ENCODE results near the gene RUNX1. TPM values are rescaled to one million over a fixed set of nuclear protein-coding genes. Genes with fewer than 3 reads are reported as not detected.

Gene RUNX1
- total and polyA plus RNA-seq, 2 of the 13 experiments (the other 11 are each of a cell fraction or from before 2014, with no cell fraction given) = 5.4 to 6.4 TPM

DNA sequence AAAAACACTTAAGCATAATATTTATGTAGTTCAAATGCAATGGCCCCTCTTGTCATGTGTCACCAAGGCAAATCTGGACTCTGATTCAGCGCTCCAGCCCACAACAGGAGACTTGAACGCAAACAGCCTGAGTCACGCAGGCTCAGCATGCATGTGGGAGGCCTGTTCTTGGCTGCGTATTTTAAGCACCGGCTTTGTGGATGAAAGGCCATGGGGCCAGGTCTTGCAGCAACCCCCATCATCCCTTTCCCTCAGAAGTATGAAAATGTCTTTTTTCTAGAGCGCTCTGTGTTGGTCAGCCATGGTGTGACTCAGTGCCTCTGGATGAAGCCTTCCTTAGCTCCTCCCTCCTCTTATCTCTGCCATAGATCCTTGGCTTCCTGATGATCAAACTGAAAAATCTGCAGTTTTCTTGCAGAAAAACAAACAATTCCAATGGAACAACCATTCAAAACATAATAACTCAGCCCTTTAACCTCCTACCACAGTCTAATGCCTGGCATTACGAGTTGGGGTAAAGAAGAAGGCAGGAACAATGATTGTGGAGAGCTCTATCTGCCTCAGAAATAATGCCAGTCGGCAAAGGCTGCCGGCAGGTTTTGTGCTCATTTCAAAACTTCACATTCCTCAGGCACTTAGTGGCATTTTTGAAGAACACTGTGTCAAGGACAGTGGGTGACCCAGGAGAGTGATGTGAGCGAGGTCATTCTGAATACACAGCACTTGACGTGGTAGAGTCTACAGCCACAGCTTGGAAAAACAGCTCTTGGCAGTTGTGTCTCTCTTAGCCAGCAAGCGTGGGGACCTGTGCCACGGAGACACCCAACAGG, 212.8 kb downstream of the RUNX1 start (continued):
- TF ChIP-seq SOX13 (IDR thresholded peaks at IDR 0.05) (0 out of 2 replicates have a peak, but pooled peaks have one; percentile 25), SOX13 (CRISPR knock-in tag; conservative IDR thresholded peaks at IDR 0.05 in 1 of 2, IDR thresholded peaks at IDR 0.05 in 1 of 2) (peak in 1 of 2 experiments; percentile 80; a peak in 2 of 4 replicates), MTA1 (CRISPR knock-in tag; IDR thresholded peaks at IDR 0.05; ENCODE audit: borderline replicate concordance) (no peak), ZBTB7A (CRISPR knock-in tag; IDR thresholded peaks at IDR 0.05) (no peak), CCDC6 (CRISPR knock-in tag; IDR thresholded peaks at IDR 0.05) (no peak), ZNF816 (CRISPR knock-in tag; IDR thresholded peaks at IDR 0.05; ENCODE audit: borderline replicate concordance) (no peak), SAP130 (CRISPR knock-in tag; IDR thresholded peaks at IDR 0.05; ENCODE audit: low read depth) (peak; percentile 77), SMAD3 (CRISPR knock-in tag; IDR thresholded peaks at IDR 0.05) (peak; percentile 35; the same call in 1 of the 2 replicates), ATF7-NPFF (CRISPR knock-in tag; IDR thresholded peaks at IDR 0.05; ENCODE audit: low read depth) (no peak), ZNF768 (CRISPR knock-in tag; IDR thresholded peaks at IDR 0.05) (no peak), ZNF136 (CRISPR knock-in tag; IDR thresholded peaks at IDR 0.05; ENCODE audit: low read depth) (no peak), ZNF549 (CRISPR knock-in tag; IDR thresholded peaks at IDR 0.05) (no peak), ZNF572 (CRISPR knock-in tag; IDR thresholded peaks at IDR 0.05) (no peak), PHF5A (CRISPR knock-in tag; IDR thresholded peaks at IDR 0.05; ENCODE audit: low read depth, unreplicated experiment) (no peak), KLF11 (CRISPR knock-in tag; IDR thresholded peaks at IDR 0.05) (no peak)
- TF ChIP-seq, protein P1, sequence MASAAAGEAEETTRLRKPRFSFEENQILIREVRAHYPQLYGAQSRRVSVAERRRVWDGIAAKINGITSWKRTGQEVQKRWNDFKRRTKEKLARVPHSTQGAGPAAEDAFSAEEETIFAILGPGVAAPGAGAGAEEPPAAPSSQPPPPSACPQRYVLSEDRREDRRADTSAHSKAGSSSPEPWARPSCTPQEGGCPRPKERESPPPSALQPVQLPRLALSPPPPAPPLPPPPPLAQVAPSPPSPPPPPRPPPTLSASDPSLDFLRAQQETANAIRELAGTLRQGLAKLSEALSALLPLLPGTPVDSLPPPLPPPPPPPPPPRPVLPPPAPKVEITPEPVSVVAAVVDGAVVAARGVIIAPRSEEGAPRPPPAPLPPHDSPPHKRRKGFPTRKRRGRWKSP (CRISPR knock-in tag; IDR thresholded peaks at IDR 0.05) = no peak
- TF ChIP-seq, protein P2, sequence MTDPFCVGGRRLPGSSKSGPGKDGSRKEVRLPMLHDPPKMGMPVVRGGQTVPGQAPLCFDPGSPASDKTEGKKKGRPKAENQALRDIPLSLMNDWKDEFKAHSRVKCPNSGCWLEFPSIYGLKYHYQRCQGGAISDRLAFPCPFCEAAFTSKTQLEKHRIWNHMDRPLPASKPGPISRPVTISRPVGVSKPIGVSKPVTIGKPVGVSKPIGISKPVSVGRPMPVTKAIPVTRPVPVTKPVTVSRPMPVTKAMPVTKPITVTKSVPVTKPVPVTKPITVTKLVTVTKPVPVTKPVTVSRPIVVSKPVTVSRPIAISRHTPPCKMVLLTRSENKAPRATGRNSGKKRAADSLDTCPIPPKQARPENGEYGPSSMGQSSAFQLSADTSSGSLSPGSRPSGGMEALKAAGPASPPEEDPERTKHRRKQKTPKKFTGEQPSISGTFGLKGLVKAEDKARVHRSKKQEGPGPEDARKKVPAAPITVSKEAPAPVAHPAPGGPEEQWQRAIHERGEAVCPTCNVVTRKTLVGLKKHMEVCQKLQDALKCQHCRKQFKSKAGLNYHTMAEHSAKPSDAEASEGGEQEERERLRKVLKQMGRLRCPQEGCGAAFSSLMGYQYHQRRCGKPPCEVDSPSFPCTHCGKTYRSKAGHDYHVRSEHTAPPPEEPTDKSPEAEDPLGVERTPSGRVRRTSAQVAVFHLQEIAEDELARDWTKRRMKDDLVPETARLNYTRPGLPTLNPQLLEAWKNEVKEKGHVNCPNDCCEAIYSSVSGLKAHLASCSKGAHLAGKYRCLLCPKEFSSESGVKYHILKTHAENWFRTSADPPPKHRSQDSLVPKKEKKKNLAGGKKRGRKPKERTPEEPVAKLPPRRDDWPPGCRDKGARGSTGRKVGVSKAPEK (CRISPR knock-in tag; IDR thresholded peaks at IDR 0.05; ENCODE audit: borderline replicate concordance) = no peak
- TF ChIP-seq, protein P3, sequence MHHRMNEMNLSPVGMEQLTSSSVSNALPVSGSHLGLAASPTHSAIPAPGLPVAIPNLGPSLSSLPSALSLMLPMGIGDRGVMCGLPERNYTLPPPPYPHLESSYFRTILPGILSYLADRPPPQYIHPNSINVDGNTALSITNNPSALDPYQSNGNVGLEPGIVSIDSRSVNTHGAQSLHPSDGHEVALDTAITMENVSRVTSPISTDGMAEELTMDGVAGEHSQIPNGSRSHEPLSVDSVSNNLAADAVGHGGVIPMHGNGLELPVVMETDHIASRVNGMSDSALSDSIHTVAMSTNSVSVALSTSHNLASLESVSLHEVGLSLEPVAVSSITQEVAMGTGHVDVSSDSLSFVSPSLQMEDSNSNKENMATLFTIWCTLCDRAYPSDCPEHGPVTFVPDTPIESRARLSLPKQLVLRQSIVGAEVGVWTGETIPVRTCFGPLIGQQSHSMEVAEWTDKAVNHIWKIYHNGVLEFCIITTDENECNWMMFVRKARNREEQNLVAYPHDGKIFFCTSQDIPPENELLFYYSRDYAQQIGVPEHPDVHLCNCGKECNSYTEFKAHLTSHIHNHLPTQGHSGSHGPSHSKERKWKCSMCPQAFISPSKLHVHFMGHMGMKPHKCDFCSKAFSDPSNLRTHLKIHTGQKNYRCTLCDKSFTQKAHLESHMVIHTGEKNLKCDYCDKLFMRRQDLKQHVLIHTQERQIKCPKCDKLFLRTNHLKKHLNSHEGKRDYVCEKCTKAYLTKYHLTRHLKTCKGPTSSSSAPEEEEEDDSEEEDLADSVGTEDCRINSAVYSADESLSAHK (CRISPR knock-in tag; IDR thresholded peaks at IDR 0.05; ENCODE audit: borderline replicate concordance) = no peak
- TF ChIP-seq, protein P4, sequence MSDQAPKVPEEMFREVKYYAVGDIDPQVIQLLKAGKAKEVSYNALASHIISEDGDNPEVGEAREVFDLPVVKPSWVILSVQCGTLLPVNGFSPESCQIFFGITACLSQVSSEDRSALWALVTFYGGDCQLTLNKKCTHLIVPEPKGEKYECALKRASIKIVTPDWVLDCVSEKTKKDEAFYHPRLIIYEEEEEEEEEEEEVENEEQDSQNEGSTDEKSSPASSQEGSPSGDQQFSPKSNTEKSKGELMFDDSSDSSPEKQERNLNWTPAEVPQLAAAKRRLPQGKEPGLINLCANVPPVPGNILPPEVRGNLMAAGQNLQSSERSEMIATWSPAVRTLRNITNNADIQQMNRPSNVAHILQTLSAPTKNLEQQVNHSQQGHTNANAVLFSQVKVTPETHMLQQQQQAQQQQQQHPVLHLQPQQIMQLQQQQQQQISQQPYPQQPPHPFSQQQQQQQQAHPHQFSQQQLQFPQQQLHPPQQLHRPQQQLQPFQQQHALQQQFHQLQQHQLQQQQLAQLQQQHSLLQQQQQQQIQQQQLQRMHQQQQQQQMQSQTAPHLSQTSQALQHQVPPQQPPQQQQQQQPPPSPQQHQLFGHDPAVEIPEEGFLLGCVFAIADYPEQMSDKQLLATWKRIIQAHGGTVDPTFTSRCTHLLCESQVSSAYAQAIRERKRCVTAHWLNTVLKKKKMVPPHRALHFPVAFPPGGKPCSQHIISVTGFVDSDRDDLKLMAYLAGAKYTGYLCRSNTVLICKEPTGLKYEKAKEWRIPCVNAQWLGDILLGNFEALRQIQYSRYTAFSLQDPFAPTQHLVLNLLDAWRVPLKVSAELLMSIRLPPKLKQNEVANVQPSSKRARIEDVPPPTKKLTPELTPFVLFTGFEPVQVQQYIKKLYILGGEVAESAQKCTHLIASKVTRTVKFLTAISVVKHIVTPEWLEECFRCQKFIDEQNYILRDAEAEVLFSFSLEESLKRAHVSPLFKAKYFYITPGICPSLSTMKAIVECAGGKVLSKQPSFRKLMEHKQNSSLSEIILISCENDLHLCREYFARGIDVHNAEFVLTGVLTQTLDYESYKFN (CRISPR knock-in tag; conservative IDR thresholded peaks at IDR 0.05) = peak; percentile 66

All from HepG2 (cell line).